Measurements from ENCODE around the gene MYB. TPM values are rescaled to one million over a fixed set of nuclear protein-coding genes. Genes with fewer than 3 reads are reported as not detected.

MYB gene
- total and polyA plus RNA-seq, 9 donors, result 0.40 to 1.5 (median 1.1) TPM

- no peak for DNase-seq
- H3K27ac ChIP-seq (ENCODE audit: low read length), result no peak overlapping the region
- WGBS (ENCODE audit: insufficient coverage), result 82% methylated on average over 2 of the region's 6 CpGs
These were observed 77.9 kb downstream of the MYB start for GRCh38 chr6:135258970-135259369.

DNA sequence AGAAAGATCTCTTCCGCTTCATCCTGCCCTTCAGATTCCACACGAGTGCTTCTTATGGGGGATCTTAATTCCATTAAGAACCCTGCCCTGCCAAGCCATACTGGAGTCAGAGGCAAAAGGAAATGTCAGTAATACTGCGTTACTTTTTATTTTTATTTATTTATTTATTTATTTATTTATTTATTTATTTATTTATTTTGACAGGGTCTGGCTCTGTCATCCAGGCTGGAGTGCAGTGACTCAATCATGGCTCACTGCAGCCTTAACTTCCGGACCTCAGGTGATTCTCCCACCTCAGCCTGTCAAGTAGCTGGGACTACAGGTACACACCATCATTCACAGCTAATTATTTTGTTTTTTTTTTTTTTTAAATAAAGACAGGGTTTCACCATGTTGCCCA is 79.5 kb downstream of the MYB start:
- H3K27me3 ChIP-seq (ENCODE audit: control insufficient read depth, insufficient read depth, low read length), result peaks cover 4% of the 10 kb centered on the region
- H3K4me3 ChIP-seq (ENCODE audit: low read length), result no peak overlapping the region
- no peak for DNase-seq
- H3K36me3 ChIP-seq (ENCODE audit: control insufficient read depth, insufficient read depth, low read length), result no peaks in the 10 kb centered on the region
- WGBS (ENCODE audit: insufficient coverage), result no CpG with 5 or more reads among the region's 4 CpGs
- H3K4me1 ChIP-seq (ENCODE audit: control insufficient read depth, insufficient read depth, low read length), result no peaks in the 10 kb centered on the region
- H3K9me3 ChIP-seq (replicated peaks; ENCODE audit: control insufficient read depth, low read depth, low read length), result no peaks in the 10 kb centered on the region
- H3K27ac ChIP-seq (ENCODE audit: low read length), result no peak overlapping the region

More at GRCh38 chr6:135258970-135259369, 77.9 kb downstream of the MYB start:
- Histone ChIP-seq H3K9me3 (replicated peaks; ENCODE audit: control insufficient read depth, low read depth, low read length) (no peaks in the 10 kb centered on the region), H3K4me3 (ENCODE audit: low read length) (no peak overlapping the region), H3K4me1 (ENCODE audit: control insufficient read depth, insufficient read depth, low read length) (no peaks in the 10 kb centered on the region), H3K36me3 (ENCODE audit: control insufficient read depth, insufficient read depth, low read length) (no peaks in the 10 kb centered on the region), H3K27me3 (ENCODE audit: control insufficient read depth, insufficient read depth, low read length) (peaks cover 4% of the 10 kb centered on the region)

DNA sequence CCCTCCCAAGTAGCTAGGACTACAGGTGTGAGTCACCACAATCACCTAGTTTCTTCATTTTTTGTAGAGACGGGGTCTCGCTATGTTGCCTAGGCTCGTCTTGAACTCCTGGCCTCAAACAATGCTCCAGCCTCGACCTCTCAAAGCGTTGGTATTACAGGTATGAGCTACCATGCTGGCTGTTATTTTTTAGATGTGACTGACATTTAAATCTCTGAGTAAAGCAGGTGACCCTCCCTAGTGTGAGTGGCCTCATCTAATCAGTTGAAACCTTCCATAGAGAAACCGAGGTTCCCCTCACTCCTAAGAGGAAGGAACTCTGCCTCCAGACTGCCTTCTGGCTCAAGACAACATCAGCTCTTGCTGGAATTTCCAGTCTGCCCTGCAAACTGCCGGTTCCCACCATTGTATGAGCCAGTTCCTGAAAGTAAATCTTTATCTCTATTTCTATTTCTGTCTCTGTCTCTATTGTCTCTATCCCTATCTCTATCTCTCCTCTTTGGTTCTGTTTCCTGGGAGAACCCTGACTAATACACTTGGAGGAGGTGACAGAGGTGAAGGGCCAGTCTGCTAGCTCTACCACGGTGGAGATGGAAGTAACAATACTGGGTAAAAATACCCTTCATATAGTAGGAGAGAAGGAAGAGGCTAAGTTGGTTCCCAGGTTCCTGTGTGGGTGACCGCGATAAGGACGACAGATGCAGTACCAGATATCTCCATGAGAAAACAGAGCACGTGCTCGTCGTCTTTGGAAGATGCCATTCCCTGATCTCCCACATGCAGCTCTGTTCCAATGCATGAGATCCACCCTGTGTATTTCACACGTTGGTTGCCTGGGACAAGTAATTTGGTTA is 81.0 kb downstream of the MYB start:
- H3K36me3 ChIP-seq (ENCODE audit: control insufficient read depth, insufficient read depth, low read length), result no peaks in the 10 kb centered on the region
- H3K9me3 ChIP-seq (replicated peaks; ENCODE audit: control insufficient read depth, low read depth, low read length), result no peaks in the 10 kb centered on the region
- H3K27me3 ChIP-seq (ENCODE audit: control insufficient read depth, insufficient read depth, low read length), result peaks cover 4% of the 10 kb centered on the region
- no peak overlapping the region for H3K27ac ChIP-seq (ENCODE audit: low read length)
- 72% methylated on average over 6 of the region's 15 CpGs for WGBS (ENCODE audit: insufficient coverage)
- no peak overlapping the region for H3K4me3 ChIP-seq (ENCODE audit: low read length)
- no peaks in the 10 kb centered on the region for H3K4me1 ChIP-seq (ENCODE audit: control insufficient read depth, insufficient read depth, low read length)
- DNase-seq, result no peak

DNA sequence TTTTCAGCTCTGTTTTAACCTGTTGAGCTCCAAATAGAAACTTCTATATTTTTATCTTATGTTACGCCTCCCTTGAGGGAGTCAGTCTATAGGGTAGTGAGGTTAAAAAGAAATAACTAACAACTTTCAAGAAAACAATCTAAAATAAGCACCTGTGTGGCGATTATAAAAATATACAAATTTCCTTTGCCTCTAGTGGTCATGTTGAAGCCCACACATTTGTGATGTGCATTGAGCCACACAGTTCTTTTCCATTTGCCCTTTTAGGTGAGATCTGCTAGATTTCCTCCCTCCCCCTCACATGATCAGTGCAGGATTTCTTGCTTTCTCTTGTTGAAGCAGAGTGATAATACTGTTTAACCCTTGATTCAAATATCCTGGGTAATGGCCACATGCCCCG is 84.2 kb downstream of the MYB start:
- H3K4me1 ChIP-seq (ENCODE audit: control insufficient read depth, insufficient read depth, low read length), result no peaks in the 10 kb centered on the region
- 100% methylated on average over 1 of the region's 3 CpGs for WGBS (ENCODE audit: insufficient coverage)
- peaks cover 2% of the 10 kb centered on the region for H3K27me3 ChIP-seq (ENCODE audit: control insufficient read depth, insufficient read depth, low read length)
- H3K4me3 ChIP-seq (ENCODE audit: low read length), result no peak overlapping the region
- no peak overlapping the region for H3K27ac ChIP-seq (ENCODE audit: low read length)
- no peak for DNase-seq
- H3K9me3 ChIP-seq (replicated peaks; ENCODE audit: control insufficient read depth, low read depth, low read length), result no peaks in the 10 kb centered on the region
- H3K36me3 ChIP-seq (ENCODE audit: control insufficient read depth, insufficient read depth, low read length), result no peaks in the 10 kb centered on the region

GRCh38 chr6:135266675-135267074 is 85.6 kb downstream of the MYB start:
- no peaks in the 10 kb centered on the region for H3K36me3 ChIP-seq (ENCODE audit: control insufficient read depth, insufficient read depth, low read length)
- H3K9me3 ChIP-seq (replicated peaks; ENCODE audit: control insufficient read depth, low read depth, low read length), result no peaks in the 10 kb centered on the region
- H3K27me3 ChIP-seq (ENCODE audit: control insufficient read depth, insufficient read depth, low read length), result no peaks in the 10 kb centered on the region
- H3K4me1 ChIP-seq (ENCODE audit: control insufficient read depth, insufficient read depth, low read length), result no peaks in the 10 kb centered on the region
- no peak for DNase-seq
- no peak overlapping the region for H3K4me3 ChIP-seq (ENCODE audit: low read length)
- H3K27ac ChIP-seq (ENCODE audit: low read length), result no peak overlapping the region
- WGBS (ENCODE audit: insufficient coverage), result 81% methylated on average over 3 of the region's 8 CpGs

GRCh38 chr6:135267085-135267484 is 86.0 kb downstream of the MYB start:
- Histone ChIP-seq H3K9me3 (replicated peaks; ENCODE audit: control insufficient read depth, low read depth, low read length) (no peaks in the 10 kb centered on the region), H3K36me3 (ENCODE audit: control insufficient read depth, insufficient read depth, low read length) (no peaks in the 10 kb centered on the region), H3K4me1 (ENCODE audit: control insufficient read depth, insufficient read depth, low read length) (no peaks in the 10 kb centered on the region), H3K27me3 (ENCODE audit: control insufficient read depth, insufficient read depth, low read length) (no peaks in the 10 kb centered on the region), H3K27ac (ENCODE audit: low read length) (no peak overlapping the region), H3K4me3 (ENCODE audit: low read length) (no peak overlapping the region)
- WGBS (ENCODE audit: insufficient coverage), result no CpG with 5 or more reads among the region's 2 CpGs
- DNase-seq, result no peak

DNA sequence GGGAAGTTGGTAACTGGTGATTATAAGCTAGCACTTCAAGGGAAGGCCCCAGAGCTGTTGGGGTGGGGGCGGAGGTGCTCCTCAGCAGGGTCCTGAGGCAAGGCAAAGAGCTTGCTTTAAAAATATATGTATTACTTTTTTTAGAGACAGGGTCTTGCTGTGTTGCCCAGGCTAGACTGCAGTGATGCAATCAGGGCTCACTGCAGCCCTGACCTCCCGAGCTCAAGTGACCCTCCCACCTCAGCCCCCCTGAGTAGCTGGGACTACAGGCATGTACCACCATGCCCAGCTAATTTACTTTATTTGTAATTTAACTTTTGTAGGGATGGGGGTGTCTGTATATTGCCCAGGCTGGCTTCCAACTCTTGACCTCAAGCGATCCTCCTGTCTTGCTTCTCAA is 87.2 kb downstream of the MYB start:
- H3K27me3 ChIP-seq (ENCODE audit: control insufficient read depth, insufficient read depth, low read length), result no peaks in the 10 kb centered on the region
- H3K4me1 ChIP-seq (ENCODE audit: control insufficient read depth, insufficient read depth, low read length), result no peaks in the 10 kb centered on the region
- no peak for DNase-seq
- H3K4me3 ChIP-seq (ENCODE audit: low read length), result no peak overlapping the region
- no CpG with 5 or more reads among the region's 3 CpGs for WGBS (ENCODE audit: insufficient coverage)
- no peaks in the 10 kb centered on the region for H3K9me3 ChIP-seq (replicated peaks; ENCODE audit: control insufficient read depth, low read depth, low read length)
- no peak overlapping the region for H3K27ac ChIP-seq (ENCODE audit: low read length)
- H3K36me3 ChIP-seq (ENCODE audit: control insufficient read depth, insufficient read depth, low read length), result no peaks in the 10 kb centered on the region

DNA sequence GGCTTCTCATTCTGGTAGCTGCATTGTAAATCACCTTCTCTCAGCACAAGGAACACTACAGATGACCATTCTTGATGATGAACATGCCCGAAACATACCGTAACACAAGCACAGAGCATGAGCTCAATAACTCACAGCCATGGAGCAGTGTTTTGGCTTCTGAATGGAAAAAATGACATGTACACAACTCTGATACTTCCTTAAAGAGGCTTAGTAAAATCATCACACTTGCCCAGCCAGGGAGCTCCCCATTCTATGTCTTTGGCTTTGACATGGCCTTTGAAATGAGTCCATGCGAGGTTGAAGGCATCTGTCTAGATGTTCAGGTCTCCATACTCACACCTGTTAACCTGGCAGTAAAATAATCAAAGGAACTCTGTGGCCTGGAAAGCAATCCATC is 87.6 kb downstream of the MYB start:
- no peaks in the 10 kb centered on the region for H3K4me1 ChIP-seq (ENCODE audit: control insufficient read depth, insufficient read depth, low read length)
- DNase-seq, result no peak
- no peaks in the 10 kb centered on the region for H3K9me3 ChIP-seq (replicated peaks; ENCODE audit: control insufficient read depth, low read depth, low read length)
- 100% methylated on average over 2 of the region's 3 CpGs for WGBS (ENCODE audit: insufficient coverage)
- no peak overlapping the region for H3K27ac ChIP-seq (ENCODE audit: low read length)
- H3K4me3 ChIP-seq (ENCODE audit: low read length), result no peak overlapping the region
- no peaks in the 10 kb centered on the region for H3K27me3 ChIP-seq (ENCODE audit: control insufficient read depth, insufficient read depth, low read length)
- no peaks in the 10 kb centered on the region for H3K36me3 ChIP-seq (ENCODE audit: control insufficient read depth, insufficient read depth, low read length)

Other genes with a start within 250 kb of the MYB start
- gene ALDH8A1, start 231.2 kb upstream of the MYB start, total RNA-seq, result 1.1 TPM
- gene ALDH8A1, start 231.2 kb upstream of the MYB start, polyA plus RNA-seq (ENCODE audit: insufficient read depth in 1 of 8, insufficient read length in 8 of 8, low replicate concordance in 1 of 8), result 1 to 10 TPM in 3 of 8 donors, under 1 TPM in 5; 0.41 to 2.2 (median 0.61) TPM
- 62.7 TPM for gene HBS1L, start 126.5 kb upstream of the MYB start, total RNA-seq
- 10 to 100 TPM; 38.0 to 52.2 (median 43.1) TPM for gene HBS1L, start 126.5 kb upstream of the MYB start, polyA plus RNA-seq (ENCODE audit: insufficient read depth in 1 of 8, insufficient read length in 8 of 8, low replicate concordance in 1 of 8)